Ishikawa (cell line): ENCODE results near the gene OPA3.

Experiments used
- CREB1 ChIP-seq: IDR thresholded peaks from 2 replicates; pipeline ENCODE4 v1.6.1; 2012; ENCODE audit warnings: low read depth
- MAX ChIP-seq: IDR thresholded peaks from 2 replicates; pipeline ENCODE4 v1.6.1; 2012

GRCh38 chr19:45489216-45489855, 95.3 kb downstream of the OPA3 start:
- TF ChIP-seq MAX (no peak), CREB1 (no peak)
